OCI-LY7 (cell line): Measurements from ENCODE around the gene WNT2. TPM values are rescaled to one million over a fixed set of nuclear protein-coding genes. Genes with fewer than 3 reads are reported as not detected.

Experiments used
- BruUV-seq: library from RNA; stranded (reverse); fragments of 400-500 nt; replicated peaks from 2 replicates; lab custom pipeline; 2021; lab: Mats Ljungman, UMichigan
- CTCF ChIA-PET: fragments of 300-600 bp; sonication (Branson Sonifier 250); formaldehyde crosslinking; loops from one replicate; lab custom pipeline; 2022; ENCODE audit warnings: antibody characterized with exemption; ENCODE audit not compliant: unreplicated experiment; lab: Charles Lee
- POLR2A ChIA-PET: fragments of 300-600 bp; sonication (Branson Sonifier 250); formaldehyde crosslinking; loops from one replicate; lab custom pipeline; 2022; ENCODE audit warnings: antibody characterized with exemption; lab: Charles Lee
- DNase-seq: peaks from one replicate; pipeline ENCODE4 v3.0.0-alpha.2; 2015; ENCODE audit warnings: low spot score
- H2AFZ ChIP-seq: fragments of 200-600 bp; sonication (generic), shearing (Covaris generic); 2 replicates; pipeline ENCODE4 v1.6.1; 2014; ENCODE audit warnings: mild to moderate bottlenecking, antibody characterized with exemption, low read length, moderate library complexity
- H3K27ac ChIP-seq: fragments of 200-600 bp; sonication (generic); 2 replicates; pipeline ENCODE4 v1.5.1; 2014; ENCODE audit warnings: mixed run types, low read depth, mild to moderate bottlenecking, moderate library complexity, low read length, inconsistent platforms; ENCODE audit not compliant: poor library complexity, severe bottlenecking
- H3K36me3 ChIP-seq: fragments of 200-600 bp; sonication (generic); 2 replicates; pipeline ENCODE4 v1.6.1; 2014; ENCODE audit warnings: mild to moderate bottlenecking, antibody characterized with exemption, low read length, moderate library complexity, mixed read lengths; ENCODE audit not compliant: insufficient read depth
- H3K4me1 ChIP-seq: fragments of 200-600 bp; sonication (generic); 2 replicates; pipeline ENCODE4 v1.5.1; 2014; ENCODE audit warnings: mild to moderate bottlenecking, low read length; ENCODE audit not compliant: insufficient read depth, poor library complexity, severe bottlenecking
- H3K4me2 ChIP-seq: fragments of 200-600 bp; sonication (generic); 2 replicates; pipeline ENCODE4 v1.6.1; 2014; ENCODE audit warnings: mild to moderate bottlenecking, low read length
- H3K4me3 ChIP-seq: fragments of 200-600 bp; sonication (generic); 2 replicates; pipeline ENCODE4 v1.5.1; 2014; ENCODE audit warnings: mild to moderate bottlenecking, low read depth, low read length; ENCODE audit not compliant: poor library complexity, severe bottlenecking
- H3K79me2 ChIP-seq: fragments of 200-600 bp; sonication (generic); 2 replicates; pipeline ENCODE4 v1.6.1; 2016; ENCODE audit warnings: low read depth, mild to moderate bottlenecking, low read length, moderate library complexity, mixed read lengths; ENCODE audit not compliant: insufficient read depth
- H3K9me2 ChIP-seq: fragments of 200-600 bp; sonication (generic); 2 replicates; pipeline ENCODE4 v1.6.1; 2016; ENCODE audit warnings: mild to moderate bottlenecking, low read length, mixed read lengths; ENCODE audit not compliant: insufficient read depth
- H3K9me3 ChIP-seq: fragments of 200-600 bp; sonication (generic); 2 replicates; pipeline ENCODE4 v1.6.1; 2014; ENCODE audit warnings: mild to moderate bottlenecking, mixed run types, low read length, mixed read lengths
- H4K20me1 ChIP-seq: fragments of 200-600 bp; sonication (generic); 2 replicates; pipeline ENCODE4 v1.6.1; 2014; ENCODE audit warnings: mild to moderate bottlenecking, antibody characterized with exemption, low read length, moderate library complexity, mixed read lengths; ENCODE audit not compliant: insufficient read depth
- EZH2phosphoT487 ChIP-seq: fragments of 200-600 bp; sonication (generic); IDR thresholded peaks from 2 replicates; pipeline ENCODE4 v1.6.1; 2018; ENCODE audit warnings: low read depth, borderline replicate concordance, mild to moderate bottlenecking, mixed run types, antibody characterized with exemption, low read length, moderate library complexity, mixed read lengths
- intact Hi-C: fragments of 100-400 bp; cut with micrococcal nuclease; formaldehyde crosslinking; loops from one replicate; pipeline ENCODE4 v1.10.0; 2022; ENCODE audit not compliant: unreplicated experiment
- total RNA-seq, 2 experiments: library from RNA; depleted of rRNA in 1 of 2; stranded (reverse); fragments of >200 nt in 1 of 2; shearing (Covaris generic) in 1 of 2; gene quantifications; 2 replicates each; pipeline ENCODE4 v1.2.3, GENCODE V29; 2014 to 2022
- TF ChIP-seq, protein P1 (sequence below): fragments of 200-600 bp; sonication (generic); conservative IDR thresholded peaks from 2 replicates; pipeline ENCODE4 v1.5.1; 2014; ENCODE audit warnings: mild to moderate bottlenecking, antibody characterized with exemption, low read length, moderate library complexity, mixed read lengths

WNT2 gene
- total RNA-seq, 2 experiments from 2014 or later = not detected

DNA sequence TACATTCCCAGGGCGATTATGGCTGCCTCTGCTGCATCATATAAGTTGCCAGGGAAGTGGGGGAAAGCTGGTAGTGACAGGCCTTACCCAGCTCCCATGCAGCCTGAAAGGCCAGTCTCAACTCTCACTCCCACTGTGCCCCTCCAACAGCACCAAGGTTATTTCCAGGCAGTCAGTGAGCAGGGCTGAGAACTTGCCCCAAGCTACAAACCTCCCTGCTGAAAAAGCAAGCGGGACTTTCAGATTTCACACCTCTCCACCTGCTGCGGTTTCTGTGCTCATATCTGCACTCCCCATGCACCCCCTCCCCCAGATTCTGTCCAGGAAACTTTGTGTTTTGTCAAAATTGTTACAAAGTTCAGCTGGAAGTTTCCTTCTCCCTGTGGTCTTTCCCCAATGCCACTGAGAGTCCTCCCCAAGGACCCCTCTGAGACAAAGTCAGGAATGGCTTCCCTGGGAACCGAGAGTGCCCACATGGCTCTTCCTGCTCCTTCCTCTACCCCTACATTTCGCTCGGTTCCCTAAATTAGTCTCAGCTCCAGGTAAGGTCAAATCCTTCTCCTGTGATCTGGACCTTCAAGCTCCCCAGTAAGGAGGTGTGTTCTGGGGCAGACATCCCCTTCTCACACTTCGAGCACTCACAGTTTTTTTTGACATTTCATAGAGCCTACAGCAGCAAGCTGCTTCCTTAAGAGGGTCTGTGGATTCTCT, 25.3 kb upstream of the WNT2 start:
- Histone ChIP-seq H3K27ac (no peak overlapping the region), H4K20me1 (no peaks in the 10 kb centered on the region), H3K4me1 (no peaks in the 10 kb centered on the region), H3K4me2 (no peak overlapping the region), H3K4me3 (no peak overlapping the region), H3K9me2 (no peaks in the 10 kb centered on the region), H3K79me2 (no peaks in the 10 kb centered on the region), H3K36me3 (no peaks in the 10 kb centered on the region), H3K9me3 (no peaks in the 10 kb centered on the region), H2AFZ (no peak overlapping the region)
- no peak for TF ChIP-seq EZH2phosphoT487
- TF ChIP-seq, protein P1, sequence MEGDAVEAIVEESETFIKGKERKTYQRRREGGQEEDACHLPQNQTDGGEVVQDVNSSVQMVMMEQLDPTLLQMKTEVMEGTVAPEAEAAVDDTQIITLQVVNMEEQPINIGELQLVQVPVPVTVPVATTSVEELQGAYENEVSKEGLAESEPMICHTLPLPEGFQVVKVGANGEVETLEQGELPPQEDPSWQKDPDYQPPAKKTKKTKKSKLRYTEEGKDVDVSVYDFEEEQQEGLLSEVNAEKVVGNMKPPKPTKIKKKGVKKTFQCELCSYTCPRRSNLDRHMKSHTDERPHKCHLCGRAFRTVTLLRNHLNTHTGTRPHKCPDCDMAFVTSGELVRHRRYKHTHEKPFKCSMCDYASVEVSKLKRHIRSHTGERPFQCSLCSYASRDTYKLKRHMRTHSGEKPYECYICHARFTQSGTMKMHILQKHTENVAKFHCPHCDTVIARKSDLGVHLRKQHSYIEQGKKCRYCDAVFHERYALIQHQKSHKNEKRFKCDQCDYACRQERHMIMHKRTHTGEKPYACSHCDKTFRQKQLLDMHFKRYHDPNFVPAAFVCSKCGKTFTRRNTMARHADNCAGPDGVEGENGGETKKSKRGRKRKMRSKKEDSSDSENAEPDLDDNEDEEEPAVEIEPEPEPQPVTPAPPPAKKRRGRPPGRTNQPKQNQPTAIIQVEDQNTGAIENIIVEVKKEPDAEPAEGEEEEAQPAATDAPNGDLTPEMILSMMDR = no peak
- ChIA-PET POLR2A (no interaction called here), CTCF (no interaction called here)
- no peak for DNase-seq
- BruUV-seq = no TSS peak
- intact Hi-C loops = no loop called here

DNA sequence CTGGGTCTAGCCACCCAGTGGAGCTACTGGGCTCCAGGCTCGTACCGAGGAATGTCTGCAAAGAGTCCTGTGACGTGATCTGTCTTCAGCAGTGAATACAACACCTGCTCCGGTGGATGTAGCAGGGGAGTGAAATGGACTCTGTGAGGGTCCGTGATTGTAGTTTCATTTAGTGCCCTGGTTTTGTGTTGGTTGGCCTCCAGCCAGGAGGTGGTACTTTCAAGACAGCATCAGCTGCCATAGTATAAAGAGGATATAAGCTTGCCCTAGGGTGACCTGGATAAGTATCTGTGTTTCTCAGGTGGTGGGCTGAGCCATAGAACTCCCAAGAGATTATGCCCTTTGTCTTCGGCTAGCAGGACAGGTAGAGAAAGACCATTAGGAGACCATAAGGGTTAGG, 24.6 kb upstream of the WNT2 start:
- H3K79me2 ChIP-seq = no peaks in the 10 kb centered on the region
- no TSS peak for BruUV-seq
- no peaks in the 10 kb centered on the region for H3K36me3 ChIP-seq
- no peak overlapping the region for H3K4me3 ChIP-seq
- H3K4me2 ChIP-seq = no peak overlapping the region
- CTCF ChIA-PET = no interaction called here
- H2AFZ ChIP-seq = no peak overlapping the region
- no peak overlapping the region for H3K27ac ChIP-seq
- intact Hi-C loops = no loop called here
- no peaks in the 10 kb centered on the region for H3K9me2 ChIP-seq
- H3K4me1 ChIP-seq = no peaks in the 10 kb centered on the region
- no peaks in the 10 kb centered on the region for H4K20me1 ChIP-seq
- no peaks in the 10 kb centered on the region for H3K9me3 ChIP-seq
- POLR2A ChIA-PET = no interaction called here
- TF ChIP-seq, protein P1 = no peak
- TF ChIP-seq EZH2phosphoT487 = no peak
- DNase-seq = no peak

DNA sequence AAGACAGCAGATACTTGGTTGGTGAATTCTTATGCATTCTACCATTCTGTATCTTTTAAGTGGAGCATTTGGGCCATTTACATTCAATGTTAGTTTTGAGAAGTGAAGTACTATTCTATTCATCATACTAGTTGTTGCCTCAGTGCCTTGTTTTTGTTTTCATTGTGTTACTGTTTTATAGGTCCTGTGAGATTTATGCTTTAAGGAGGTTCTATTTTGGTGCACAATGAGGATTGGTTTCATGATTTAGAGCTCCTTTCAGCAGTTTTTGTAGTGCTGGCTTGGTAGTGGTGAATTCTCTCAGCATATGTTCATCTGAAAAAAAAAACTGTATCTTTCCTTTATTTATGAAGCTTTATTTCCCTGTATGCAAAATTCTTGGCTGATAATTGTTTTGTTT, 23.3 kb upstream of the WNT2 start:
- BruUV-seq = no TSS peak

More for the DNA sequence above, 23.3 kb upstream of the WNT2 start:
- no peak overlapping the region for H3K4me2 ChIP-seq
- H2AFZ ChIP-seq = no peak overlapping the region
- no peak overlapping the region for H3K4me3 ChIP-seq
- DNase-seq = no peak
- POLR2A ChIA-PET = interaction anchor here (1.2 kb wide), 1 partner anchor 14 kb away, joined by 4 read pairs; no protein-coding TSS in a partner anchor
- no peaks in the 10 kb centered on the region for H3K36me3 ChIP-seq
- intact Hi-C loops = no loop called here
- no peaks in the 10 kb centered on the region for H4K20me1 ChIP-seq
- CTCF ChIA-PET = no interaction called here
- H3K79me2 ChIP-seq = no peaks in the 10 kb centered on the region
- TF ChIP-seq EZH2phosphoT487 = no peak
- TF ChIP-seq, protein P1 = no peak
- H3K4me1 ChIP-seq = no peaks in the 10 kb centered on the region
- H3K9me3 ChIP-seq = no peaks in the 10 kb centered on the region
- H3K27ac ChIP-seq = no peak overlapping the region
- no peaks in the 10 kb centered on the region for H3K9me2 ChIP-seq
